GM12875 (cell line): ENCODE results near the gene PTBP3.
"Not testable (repeated sequence)": the region's sequence is repeated elsewhere in the genome, so short reads cannot be mapped to it uniquely, and the experiment has no call there.

Experiments
- H3K4me3 ChIP-seq: one replicate; pipeline ENCODE4 v1.5.1; 2011; ENCODE audit warnings: low read depth, low read length, control low read depth
- CTCF ChIP-seq: IDR thresholded peaks from 2 replicates; pipeline ENCODE4 v1.5.1; 2011; ENCODE audit warnings: low read depth, mild to moderate bottlenecking, control low read depth, inconsistent platforms, low read length, moderate library complexity, borderline replicate concordance; ENCODE audit not compliant: insufficient read depth

The PTBP3 gene

GRCh38 chr9:112193572-112194288 lies 139.7 kb downstream of the PTBP3 start:
- no peak for TF ChIP-seq CTCF
- H3K4me3 ChIP-seq, result no peak overlapping the region

- H3K4me3 ChIP-seq, result not testable (repeated sequence)
These were observed 143.1 kb downstream of the PTBP3 start for GRCh38 chr9:112190320-112190719.

GRCh38 chr9:112188884-112189283 lies 144.5 kb downstream of the PTBP3 start:
- H3K4me3 ChIP-seq, result no peak overlapping the region
- TF ChIP-seq CTCF, result no peak

GRCh38 chr9:112187404-112187803 lies 146.0 kb downstream of the PTBP3 start:
- no peak for TF ChIP-seq CTCF
- H3K4me3 ChIP-seq, result no peak overlapping the region

- TF ChIP-seq CTCF, result no peak
- H3K4me3 ChIP-seq, result no peak overlapping the region
These were observed 146.7 kb downstream of the PTBP3 start for GRCh38 chr9:112186695-112187094.

GRCh38 chr9:112184946-112185345 lies 148.5 kb downstream of the PTBP3 start:
- H3K4me3 ChIP-seq, result no peak overlapping the region
- no peak for TF ChIP-seq CTCF

GRCh38 chr9:112184221-112184620 lies 149.2 kb downstream of the PTBP3 start:
- no peak overlapping the region for H3K4me3 ChIP-seq
- no peak for TF ChIP-seq CTCF
